ENCODE measurements around the gene SIL1.

Gene SIL1

GRCh38 chr5:138989720-138990119 is 208.4 kb downstream of the SIL1 start:
- Histone ChIP-seq H3K27ac (peak overlapping the region; percentile 86; the same call in 1 of the 2 replicates), H3K36me3 (peaks cover 12% of the 10 kb centered on the region; the same call in 1 of the 2 replicates), H3K27me3 (ENCODE audit: insufficient read depth, low read depth, severe bottlenecking) (no peaks in the 10 kb centered on the region), H3K4me3 (ENCODE audit: low read depth, low read length) (no peak overlapping the region), H3K9me3 (ENCODE audit: severe bottlenecking) (peaks cover 5% of the 10 kb centered on the region)
- DNase-seq: no peak
- TF ChIP-seq, protein P1, sequence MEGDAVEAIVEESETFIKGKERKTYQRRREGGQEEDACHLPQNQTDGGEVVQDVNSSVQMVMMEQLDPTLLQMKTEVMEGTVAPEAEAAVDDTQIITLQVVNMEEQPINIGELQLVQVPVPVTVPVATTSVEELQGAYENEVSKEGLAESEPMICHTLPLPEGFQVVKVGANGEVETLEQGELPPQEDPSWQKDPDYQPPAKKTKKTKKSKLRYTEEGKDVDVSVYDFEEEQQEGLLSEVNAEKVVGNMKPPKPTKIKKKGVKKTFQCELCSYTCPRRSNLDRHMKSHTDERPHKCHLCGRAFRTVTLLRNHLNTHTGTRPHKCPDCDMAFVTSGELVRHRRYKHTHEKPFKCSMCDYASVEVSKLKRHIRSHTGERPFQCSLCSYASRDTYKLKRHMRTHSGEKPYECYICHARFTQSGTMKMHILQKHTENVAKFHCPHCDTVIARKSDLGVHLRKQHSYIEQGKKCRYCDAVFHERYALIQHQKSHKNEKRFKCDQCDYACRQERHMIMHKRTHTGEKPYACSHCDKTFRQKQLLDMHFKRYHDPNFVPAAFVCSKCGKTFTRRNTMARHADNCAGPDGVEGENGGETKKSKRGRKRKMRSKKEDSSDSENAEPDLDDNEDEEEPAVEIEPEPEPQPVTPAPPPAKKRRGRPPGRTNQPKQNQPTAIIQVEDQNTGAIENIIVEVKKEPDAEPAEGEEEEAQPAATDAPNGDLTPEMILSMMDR (IDR thresholded peaks at IDR 0.05; ENCODE audit: low read depth, low read length): no peak

- Histone ChIP-seq H3K36me3 (peaks cover 12% of the 10 kb centered on the region; the same call in 1 of the 2 replicates), H3K27me3 (ENCODE audit: insufficient read depth, low read depth, severe bottlenecking) (no peaks in the 10 kb centered on the region), H3K9me3 (ENCODE audit: severe bottlenecking) (peaks cover 5% of the 10 kb centered on the region), H3K27ac (peak overlapping the region; percentile 87), H3K4me3 (ENCODE audit: low read depth, low read length) (no peak overlapping the region)
- DNase-seq: peak; percentile 85
- TF ChIP-seq, protein P1 (IDR thresholded peaks at IDR 0.05; ENCODE audit: low read depth, low read length): no peak
These were observed 211.9 kb downstream of the SIL1 start for GRCh38 chr5:138986186-138986800.

GRCh38 chr5:138985683-138986082 is 212.5 kb downstream of the SIL1 start:
- H3K9me3 ChIP-seq (ENCODE audit: severe bottlenecking): peaks cover 5% of the 10 kb centered on the region
- H3K36me3 ChIP-seq: peaks cover 12% of the 10 kb centered on the region; the same call in 1 of the 2 replicates
- TF ChIP-seq, protein P1 (IDR thresholded peaks at IDR 0.05; ENCODE audit: low read depth, low read length): no peak
- peak; percentile 32 for DNase-seq
- H3K4me3 ChIP-seq (ENCODE audit: low read depth, low read length): no peak overlapping the region
- H3K27me3 ChIP-seq (ENCODE audit: insufficient read depth, low read depth, severe bottlenecking): no peaks in the 10 kb centered on the region
- peak overlapping the region; percentile 75 for H3K27ac ChIP-seq

DNA sequence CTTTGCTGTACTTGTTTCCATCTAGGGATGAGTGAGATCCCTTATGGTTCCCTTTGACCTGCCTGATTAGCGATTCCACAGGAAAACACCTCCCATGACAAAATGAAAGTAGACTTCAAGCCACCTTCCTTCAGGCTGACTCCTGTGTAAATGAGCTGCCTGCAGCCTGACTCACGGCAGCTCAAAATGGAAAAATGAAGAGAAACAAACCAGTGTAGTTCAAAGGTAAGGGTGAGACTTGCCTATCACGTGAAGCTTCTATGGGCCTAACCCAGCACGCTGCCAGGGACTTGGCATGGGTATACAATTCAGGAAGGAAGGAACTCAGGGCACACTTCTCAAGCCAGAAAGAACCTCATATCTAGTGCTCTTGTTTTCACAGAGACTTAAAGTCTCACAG is 212.9 kb downstream of the SIL1 start:
- H3K4me3 ChIP-seq (ENCODE audit: low read depth, low read length): no peak overlapping the region
- no peak for DNase-seq
- no peaks in the 10 kb centered on the region for H3K27me3 ChIP-seq (ENCODE audit: insufficient read depth, low read depth, severe bottlenecking)
- peaks cover 12% of the 10 kb centered on the region; the same call in 1 of the 2 replicates for H3K36me3 ChIP-seq
- TF ChIP-seq, protein P1 (IDR thresholded peaks at IDR 0.05; ENCODE audit: low read depth, low read length): no peak
- peaks cover 5% of the 10 kb centered on the region for H3K9me3 ChIP-seq (ENCODE audit: severe bottlenecking)
- H3K27ac ChIP-seq: peak overlapping the region; percentile 75

GRCh38 chr5:138983984-138984383 is 214.2 kb downstream of the SIL1 start:
- peak; percentile 55 for DNase-seq
- Histone ChIP-seq H3K27me3 (ENCODE audit: insufficient read depth, low read depth, severe bottlenecking) (no peaks in the 10 kb centered on the region), H3K27ac (peak overlapping the region; percentile 75), H3K4me3 (ENCODE audit: low read depth, low read length) (no peak overlapping the region), H3K36me3 (peaks cover 12% of the 10 kb centered on the region; the same call in 1 of the 2 replicates), H3K9me3 (ENCODE audit: severe bottlenecking) (peaks cover 5% of the 10 kb centered on the region)
- TF ChIP-seq, protein P1 (IDR thresholded peaks at IDR 0.05; ENCODE audit: low read depth, low read length): no peak

GRCh38 chr5:138981586-138981985 is 216.6 kb downstream of the SIL1 start:
- TF ChIP-seq, protein P1 (IDR thresholded peaks at IDR 0.05; ENCODE audit: low read depth, low read length): no peak
- H3K36me3 ChIP-seq: peaks cover 4% of the 10 kb centered on the region
- no peaks in the 10 kb centered on the region for H3K27me3 ChIP-seq (ENCODE audit: insufficient read depth, low read depth, severe bottlenecking)
- H3K27ac ChIP-seq: no peak overlapping the region
- H3K9me3 ChIP-seq (ENCODE audit: severe bottlenecking): no peaks in the 10 kb centered on the region
- H3K4me3 ChIP-seq (ENCODE audit: low read depth, low read length): no peak overlapping the region
- no peak for DNase-seq
